GM19455 (cell line): Measurements from ENCODE around the gene IRF4.

Experiments
- ATAC-seq: cut with Tn5 transposase; IDR thresholded peaks from one replicate; pipeline ENCODE4 v1.9.1; 2021; ENCODE audit not compliant: unreplicated experiment

The IRF4 gene

GRCh38 chr6:353642-354614 lies 37.6 kb upstream of the IRF4 start:
- ATAC-seq, result no peak

- ATAC-seq, result no peak
Measured at GRCh38 chr6:354631-355280, 36.8 kb upstream of the IRF4 start.

- ATAC-seq, result no peak
Measured at GRCh38 chr6:355373-356208, 36.0 kb upstream of the IRF4 start.

GRCh38 chr6:356828-357251 lies 34.7 kb upstream of the IRF4 start:
- peak; percentile 42 for ATAC-seq

- no peak for ATAC-seq
Measured at GRCh38 chr6:357261-357790, 34.2 kb upstream of the IRF4 start.

GRCh38 chr6:357791-358341 lies 33.7 kb upstream of the IRF4 start:
- no peak for ATAC-seq

GRCh38 chr6:358432-358831 lies 33.1 kb upstream of the IRF4 start:
- no peak for ATAC-seq

GRCh38 chr6:358847-359246 lies 32.7 kb upstream of the IRF4 start:
- no peak for ATAC-seq

- ATAC-seq, result no peak
Measured at GRCh38 chr6:359261-360035, 32.1 kb upstream of the IRF4 start.

GRCh38 chr6:360349-360748 lies 31.2 kb upstream of the IRF4 start:
- no peak for ATAC-seq

- no peak for ATAC-seq
Measured at GRCh38 chr6:360764-361373, 30.7 kb upstream of the IRF4 start.

- ATAC-seq, result no peak
Measured at GRCh38 chr6:361411-362132, 30.0 kb upstream of the IRF4 start.

GRCh38 chr6:362231-362923 lies 29.2 kb upstream of the IRF4 start:
- no peak for ATAC-seq

- no peak for ATAC-seq
Measured at GRCh38 chr6:362924-363249, 28.7 kb upstream of the IRF4 start.

GRCh38 chr6:363291-363690 lies 28.3 kb upstream of the IRF4 start:
- no peak for ATAC-seq

GRCh38 chr6:363909-364308 lies 27.6 kb upstream of the IRF4 start:
- ATAC-seq, result no peak

- ATAC-seq, result no peak
Measured at GRCh38 chr6:364609-365540, 26.7 kb upstream of the IRF4 start.
